Activated naive CD8-positive, alpha-beta T cell treated with anti-CD3 and anti-CD28 coated beads, Interleukin-2, amount 50 U/mL, for 24 hours (primary cell): Measurements from ENCODE around the gene SMAD3.
"Not testable (repeated sequence)": the region's sequence is repeated elsewhere in the genome, so short reads cannot be mapped to it uniquely, and the experiment has no call there.

Experiments used
- ATAC-seq: fragments of 150-1000 bp; cut with Tn5 transposase; one replicate; pipeline ENCODE4 v1.10.0; 2021
- DNase-seq: peaks from one replicate; pipeline ENCODE4 v3.0.0; 2021
- H3K27ac Mint-ChIP-seq: one replicate; pipeline ENCODE4 v1.8.0; 2021; ENCODE audit warnings: mild to moderate bottlenecking, mixed read lengths
- H3K27me3 Mint-ChIP-seq: one replicate; pipeline ENCODE4 v1.8.0; 2021; ENCODE audit warnings: mixed read lengths
- H3K36me3 Mint-ChIP-seq: one replicate; pipeline ENCODE4 v1.8.0; 2021; ENCODE audit warnings: low read depth, mixed read lengths
- H3K4me1 Mint-ChIP-seq: one replicate; pipeline ENCODE4 v1.8.0; 2021; ENCODE audit warnings: mixed read lengths
- H3K4me3 Mint-ChIP-seq: one replicate; pipeline ENCODE4 v1.8.0; 2021; ENCODE audit warnings: mild to moderate bottlenecking, moderate library complexity, mixed read lengths
- H3K9me3 Mint-ChIP-seq: one replicate; pipeline ENCODE4 v1.8.0; 2021; ENCODE audit warnings: mixed read lengths

SMAD3 gene

GRCh38 chr15:67064607-67065530 is 533 bp upstream of the SMAD3 start:
- DNase-seq (peak; percentile 41), ATAC-seq (peak; percentile 0)
- H3K4me3 Mint-ChIP-seq, result peak overlapping the region; percentile 50
- H3K9me3 Mint-ChIP-seq, result no peaks in the 10 kb centered on the region
- peak overlapping the region; percentile 69 for H3K27ac Mint-ChIP-seq
- H3K4me1 Mint-ChIP-seq, result peaks cover 48% of the 10 kb centered on the region
- no peaks in the 10 kb centered on the region for H3K36me3 Mint-ChIP-seq
- peaks cover 18% of the 10 kb centered on the region for H3K27me3 Mint-ChIP-seq

GRCh38 chr15:67066041-67066958 is 898 bp downstream of the SMAD3 start:
- DNase-seq (no peak), ATAC-seq (no peak)
- H3K27ac Mint-ChIP-seq, result peak overlapping the region; percentile 82
- no peaks in the 10 kb centered on the region for H3K9me3 Mint-ChIP-seq
- H3K36me3 Mint-ChIP-seq, result peaks cover 5% of the 10 kb centered on the region
- peaks cover 58% of the 10 kb centered on the region for H3K4me1 Mint-ChIP-seq
- peak overlapping the region; percentile 88 for H3K4me3 Mint-ChIP-seq
- H3K27me3 Mint-ChIP-seq, result peaks cover 16% of the 10 kb centered on the region

- no peaks in the 10 kb centered on the region for H3K9me3 Mint-ChIP-seq
- peaks cover 13% of the 10 kb centered on the region for H3K27me3 Mint-ChIP-seq
- ATAC-seq (no peak), DNase-seq (no peak)
- peaks cover 5% of the 10 kb centered on the region for H3K36me3 Mint-ChIP-seq
- H3K4me3 Mint-ChIP-seq, result peak overlapping the region; percentile 88
- peak overlapping the region; percentile 77 for H3K27ac Mint-ChIP-seq
- H3K4me1 Mint-ChIP-seq, result peaks cover 61% of the 10 kb centered on the region
These were observed 1.8 kb downstream of the SMAD3 start for GRCh38 chr15:67066959-67067853.

GRCh38 chr15:67067930-67068551 is 2.6 kb downstream of the SMAD3 start:
- no peaks in the 10 kb centered on the region for H3K9me3 Mint-ChIP-seq
- peak; percentile 42 for ATAC-seq
- H3K4me3 Mint-ChIP-seq, result peak overlapping the region; percentile 88
- no peak for DNase-seq
- peaks cover 13% of the 10 kb centered on the region for H3K27me3 Mint-ChIP-seq
- H3K4me1 Mint-ChIP-seq, result peaks cover 69% of the 10 kb centered on the region
- peak overlapping the region; percentile 77 for H3K27ac Mint-ChIP-seq
- H3K36me3 Mint-ChIP-seq, result peaks cover 6% of the 10 kb centered on the region

GRCh38 chr15:67068710-67069400 is 3.5 kb downstream of the SMAD3 start:
- no peaks in the 10 kb centered on the region for H3K9me3 Mint-ChIP-seq
- peak overlapping the region; percentile 77 for H3K27ac Mint-ChIP-seq
- H3K27me3 Mint-ChIP-seq, result peaks cover 6% of the 10 kb centered on the region
- DNase-seq, result peak; percentile 38
- H3K4me3 Mint-ChIP-seq, result peak overlapping the region; percentile 88
- peak; percentile 58 for ATAC-seq
- H3K36me3 Mint-ChIP-seq, result peaks cover 6% of the 10 kb centered on the region
- H3K4me1 Mint-ChIP-seq, result peaks cover 69% of the 10 kb centered on the region

- Mint-ChIP-seq H3K4me1 (peaks cover 73% of the 10 kb centered on the region), H3K27me3 (no peaks in the 10 kb centered on the region), H3K9me3 (no peaks in the 10 kb centered on the region), H3K27ac (peak overlapping the region; percentile 12), H3K4me3 (no peak overlapping the region), H3K36me3 (peaks cover 10% of the 10 kb centered on the region)
- DNase-seq (no peak), ATAC-seq (no peak)
These were observed 4.7 kb downstream of the SMAD3 start for GRCh38 chr15:67070150-67070549.

- Mint-ChIP-seq H3K4me3 (peak overlapping the region; percentile 3), H3K4me1 (peaks cover 81% of the 10 kb centered on the region), H3K36me3 (peaks cover 14% of the 10 kb centered on the region), H3K9me3 (peaks cover 3% of the 10 kb centered on the region), H3K27me3 (no peaks in the 10 kb centered on the region), H3K27ac (no peak overlapping the region)
- DNase-seq (no peak), ATAC-seq (no peak)
These were observed 5.7 kb downstream of the SMAD3 start for GRCh38 chr15:67070892-67071664.

- H3K36me3 Mint-ChIP-seq, result peaks cover 14% of the 10 kb centered on the region
- H3K4me1 Mint-ChIP-seq, result peaks cover 86% of the 10 kb centered on the region
- H3K4me3 Mint-ChIP-seq, result no peak overlapping the region
- peaks cover 3% of the 10 kb centered on the region for H3K9me3 Mint-ChIP-seq
- DNase-seq, result no peak
- no peaks in the 10 kb centered on the region for H3K27me3 Mint-ChIP-seq
- peak overlapping the region; percentile 47 for H3K27ac Mint-ChIP-seq
- no peak for ATAC-seq
These were observed 7.0 kb downstream of the SMAD3 start for GRCh38 chr15:67072442-67072841.

GRCh38 chr15:67072958-67073357 is 7.6 kb downstream of the SMAD3 start:
- Mint-ChIP-seq H3K36me3 (peaks cover 14% of the 10 kb centered on the region), H3K4me1 (peaks cover 86% of the 10 kb centered on the region), H3K4me3 (no peak overlapping the region), H3K27me3 (no peaks in the 10 kb centered on the region), H3K9me3 (peaks cover 3% of the 10 kb centered on the region), H3K27ac (peak overlapping the region; percentile 47)
- ATAC-seq, result no peak
- no peak for DNase-seq

GRCh38 chr15:67074886-67075229 is 9.5 kb downstream of the SMAD3 start:
- Mint-ChIP-seq H3K27ac (peak overlapping the region; percentile 72), H3K27me3 (no peaks in the 10 kb centered on the region), H3K9me3 (peaks cover 3% of the 10 kb centered on the region), H3K4me3 (peak overlapping the region; percentile 33), H3K36me3 (peaks cover 19% of the 10 kb centered on the region), H3K4me1 (peaks cover 81% of the 10 kb centered on the region)
- ATAC-seq, result no peak
- no peak for DNase-seq

GRCh38 chr15:67075555-67076135 is 10.2 kb downstream of the SMAD3 start:
- not testable (repeated sequence) for H3K27me3 Mint-ChIP-seq, ATAC-seq, H3K4me3 Mint-ChIP-seq, DNase-seq, H3K9me3 Mint-ChIP-seq
- Mint-ChIP-seq H3K4me1 (peaks cover 82% of the 10 kb centered on the region), H3K36me3 (peaks cover 19% of the 10 kb centered on the region), H3K27ac (peak overlapping the region; percentile 81)

- Mint-ChIP-seq H3K9me3 (peaks cover 3% of the 10 kb centered on the region), H3K27ac (peak overlapping the region; percentile 81), H3K27me3 (no peaks in the 10 kb centered on the region), H3K36me3 (peaks cover 15% of the 10 kb centered on the region), H3K4me3 (no peak overlapping the region), H3K4me1 (peaks cover 85% of the 10 kb centered on the region)
- DNase-seq, result no peak
- no peak for ATAC-seq
These were observed 10.9 kb downstream of the SMAD3 start for GRCh38 chr15:67076147-67076843.
